ENCODE results near the gene LPO.

LPO gene

DNA sequence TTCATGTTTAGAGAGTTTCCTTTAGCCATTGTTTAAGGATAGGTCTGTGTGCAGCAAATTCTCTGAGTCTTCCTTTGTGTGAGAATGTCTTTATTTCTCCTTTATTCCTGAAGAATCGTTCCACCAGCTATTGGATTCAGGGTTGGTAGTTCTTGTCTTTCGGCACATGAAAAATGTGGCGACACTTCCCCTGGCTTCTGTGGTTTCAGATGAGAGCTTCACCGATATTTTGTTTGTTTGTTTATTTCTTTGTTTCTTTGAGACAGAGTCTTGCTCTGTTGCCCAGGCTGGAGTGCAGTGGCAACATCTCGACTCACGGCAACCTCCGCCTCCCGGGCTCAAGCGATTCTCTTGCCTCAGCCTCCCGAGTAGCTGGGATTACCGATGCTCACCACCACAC is 23.8 kb downstream of the LPO start:
- no peak for DNase-seq (ENCODE audit: low read depth)

DNA sequence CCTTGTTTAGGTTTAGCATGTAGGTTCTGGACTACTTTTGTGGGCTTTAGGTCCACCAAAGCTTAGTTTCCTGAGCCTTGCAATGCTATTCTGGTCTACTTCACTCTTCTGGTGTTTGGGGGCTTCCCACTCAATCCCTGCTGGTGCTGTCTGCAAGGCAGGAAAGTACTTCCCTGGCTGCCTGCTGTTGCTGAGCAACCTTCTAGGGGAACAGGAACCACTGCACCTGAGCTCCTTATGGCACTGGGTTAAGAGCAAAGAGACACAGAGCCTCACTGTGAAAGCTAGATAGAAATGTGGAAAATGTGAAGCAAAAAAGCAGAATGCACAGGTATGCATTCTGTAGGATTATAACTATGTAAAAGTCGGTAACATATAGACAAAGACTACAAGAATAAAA is 25.4 kb downstream of the LPO start:
- DNase-seq (ENCODE audit: low read depth): no peak

DNA sequence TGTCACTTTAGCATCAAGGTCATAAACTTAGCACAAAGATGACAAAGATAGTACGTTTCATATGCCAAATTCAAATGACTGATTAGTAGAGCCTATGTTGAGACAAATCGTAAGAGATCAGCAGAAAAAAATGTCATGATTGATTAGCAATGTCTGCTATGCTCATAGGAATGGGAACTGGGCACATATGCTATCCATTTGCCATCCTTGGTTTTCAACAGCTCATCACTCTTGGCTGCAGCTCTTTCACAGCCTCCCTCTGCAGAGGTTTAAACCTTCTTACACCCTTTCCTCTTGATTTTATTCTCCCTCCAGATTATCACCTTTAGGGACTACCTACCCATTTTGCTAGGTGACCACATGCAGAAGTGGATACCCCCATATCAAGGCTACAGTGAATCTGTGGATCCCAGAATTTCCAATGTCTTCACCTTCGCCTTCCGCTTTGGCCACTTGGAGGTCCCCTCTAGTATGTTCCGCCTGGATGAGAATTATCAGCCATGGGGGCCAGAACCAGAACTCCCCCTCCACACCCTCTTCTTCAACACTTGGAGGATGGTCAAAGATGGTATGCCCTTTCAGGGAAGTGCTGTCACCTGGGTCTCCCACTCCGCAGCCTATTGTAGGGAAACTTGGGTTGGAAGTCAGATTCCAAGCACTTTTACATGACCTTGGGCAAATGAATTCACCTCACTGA is 26.2 kb downstream of the LPO start:
- DNase-seq (ENCODE audit: low read depth): no peak

DNA sequence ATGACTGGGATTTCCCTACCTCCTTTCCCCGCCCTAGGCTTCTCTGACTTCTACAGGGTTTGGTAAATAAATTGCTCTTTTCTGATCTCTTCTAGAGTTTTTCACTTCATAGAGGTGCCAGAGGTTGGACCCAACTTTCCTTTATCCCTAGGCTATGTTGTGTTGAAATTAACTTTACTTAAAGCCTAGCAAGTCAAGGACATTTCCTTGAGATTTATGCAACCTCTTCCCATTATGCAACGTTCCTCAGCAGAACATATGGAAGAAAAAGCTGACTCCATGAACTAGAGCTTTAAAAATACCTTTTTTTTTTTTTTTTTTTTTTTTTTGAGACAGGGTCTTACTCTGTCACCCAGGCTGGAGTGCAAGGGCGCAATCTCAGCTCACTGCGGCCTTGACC is 26.9 kb downstream of the LPO start:
- DNase-seq (ENCODE audit: low read depth): no peak

DNA sequence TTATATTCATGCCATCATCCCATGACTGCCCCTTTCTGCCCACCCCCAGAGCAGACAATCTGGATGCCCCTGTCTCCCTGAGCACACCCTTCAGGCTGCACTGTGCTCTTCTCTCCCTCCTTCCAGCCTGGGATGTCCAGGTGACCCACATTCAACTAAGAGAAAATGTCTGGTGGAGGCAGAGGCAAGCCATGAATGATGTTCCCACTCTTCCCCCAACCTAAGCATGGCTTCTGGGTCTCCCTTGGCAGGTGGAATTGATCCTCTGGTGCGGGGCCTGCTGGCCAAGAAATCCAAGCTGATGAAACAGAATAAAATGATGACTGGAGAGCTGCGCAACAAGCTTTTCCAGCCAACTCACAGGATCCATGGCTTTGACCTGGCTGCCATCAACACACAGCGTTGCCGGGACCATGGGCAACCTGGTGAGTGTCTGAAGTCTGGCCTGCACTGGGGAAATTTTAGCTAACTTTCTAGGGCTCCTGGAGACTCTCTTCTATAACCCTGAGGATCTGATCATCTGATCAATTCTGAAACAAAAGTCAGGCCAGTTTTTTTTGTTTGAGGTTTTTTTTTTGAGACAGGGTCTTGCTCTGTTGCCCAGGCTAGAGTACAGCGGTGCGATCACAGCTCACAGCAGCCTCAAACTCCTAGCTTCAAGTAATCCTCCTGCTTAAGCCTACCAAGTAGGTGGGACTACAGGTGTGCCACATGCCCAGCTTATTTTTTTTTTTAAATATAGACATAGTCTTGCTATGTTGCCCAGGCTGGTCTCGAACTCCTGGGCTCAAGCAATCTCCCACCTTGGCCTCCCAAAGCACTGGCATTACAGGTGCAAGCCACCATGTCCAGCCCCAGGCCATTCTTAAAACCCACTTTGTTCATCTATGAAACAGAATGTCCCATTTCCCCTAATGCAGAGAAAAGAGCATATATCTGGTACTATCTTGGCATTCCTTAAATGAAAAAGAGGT is 27.8 kb downstream of the LPO start:
- no peak for DNase-seq (ENCODE audit: low read depth)

DNA sequence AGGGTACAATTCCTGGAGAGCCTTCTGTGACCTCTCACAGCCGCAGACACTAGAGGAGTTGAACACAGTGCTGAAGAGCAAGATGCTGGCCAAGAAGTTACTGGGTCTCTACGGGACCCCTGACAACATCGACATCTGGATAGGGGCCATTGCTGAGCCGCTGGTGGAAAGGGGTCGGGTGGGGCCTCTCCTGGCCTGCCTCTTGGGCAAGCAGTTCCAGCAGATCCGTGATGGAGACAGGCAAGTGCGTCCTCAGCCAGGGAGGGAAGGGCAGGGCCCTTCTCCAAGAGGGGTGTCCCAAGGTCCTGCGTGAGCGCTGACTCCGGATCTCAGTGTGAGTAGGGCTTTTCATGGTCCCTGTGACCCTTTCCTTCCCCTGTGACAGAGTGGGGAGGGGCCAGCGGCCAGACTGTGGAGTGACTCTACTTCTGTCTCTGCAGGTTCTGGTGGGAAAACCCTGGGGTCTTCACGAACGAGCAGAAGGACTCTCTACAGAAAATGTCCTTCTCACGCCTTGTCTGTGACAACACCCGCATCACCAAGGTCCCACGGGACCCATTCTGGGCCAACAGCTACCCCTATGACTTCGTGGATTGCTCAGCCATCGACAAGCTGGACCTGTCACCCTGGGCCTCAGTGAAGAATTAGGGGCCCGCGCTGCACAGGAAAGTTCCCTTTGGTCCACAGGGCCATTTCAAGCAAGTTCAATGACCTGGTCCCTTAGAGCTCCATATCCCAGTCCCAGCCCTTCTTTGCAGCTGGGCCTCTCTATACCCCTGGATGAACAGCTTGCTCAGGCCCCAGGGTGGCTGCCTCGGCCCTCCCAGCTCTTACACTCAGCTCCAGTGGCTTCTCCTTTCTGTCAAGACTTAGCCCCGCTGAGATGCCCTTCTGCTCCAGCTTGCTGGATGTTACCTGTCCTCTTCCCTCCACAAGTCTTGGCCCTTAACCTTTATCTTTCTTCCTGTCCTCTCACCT is 29.3 kb downstream of the LPO start:
- DNase-seq (ENCODE audit: low read depth): no peak

DNA sequence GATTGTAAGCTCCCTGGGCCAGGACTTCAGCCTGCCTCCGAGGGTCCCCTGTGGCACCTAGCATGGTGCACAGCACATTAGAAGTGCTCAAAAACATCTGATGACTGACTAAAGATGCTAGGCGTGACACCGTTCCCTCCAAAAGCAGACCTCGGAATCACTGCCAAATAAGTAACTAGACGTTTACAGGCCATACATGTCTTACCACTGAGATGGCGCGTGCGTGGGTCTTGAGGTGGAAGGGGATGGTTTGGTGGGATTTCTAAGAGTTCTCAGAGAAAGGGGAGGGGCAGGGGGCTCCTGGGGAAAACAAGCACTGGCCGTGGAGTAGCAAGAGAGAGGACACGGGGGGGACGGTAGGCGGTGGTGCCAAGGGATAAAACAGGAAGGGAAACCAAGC is 29.9 kb downstream of the LPO start:
- no peak for DNase-seq (ENCODE audit: low read depth)

DNA sequence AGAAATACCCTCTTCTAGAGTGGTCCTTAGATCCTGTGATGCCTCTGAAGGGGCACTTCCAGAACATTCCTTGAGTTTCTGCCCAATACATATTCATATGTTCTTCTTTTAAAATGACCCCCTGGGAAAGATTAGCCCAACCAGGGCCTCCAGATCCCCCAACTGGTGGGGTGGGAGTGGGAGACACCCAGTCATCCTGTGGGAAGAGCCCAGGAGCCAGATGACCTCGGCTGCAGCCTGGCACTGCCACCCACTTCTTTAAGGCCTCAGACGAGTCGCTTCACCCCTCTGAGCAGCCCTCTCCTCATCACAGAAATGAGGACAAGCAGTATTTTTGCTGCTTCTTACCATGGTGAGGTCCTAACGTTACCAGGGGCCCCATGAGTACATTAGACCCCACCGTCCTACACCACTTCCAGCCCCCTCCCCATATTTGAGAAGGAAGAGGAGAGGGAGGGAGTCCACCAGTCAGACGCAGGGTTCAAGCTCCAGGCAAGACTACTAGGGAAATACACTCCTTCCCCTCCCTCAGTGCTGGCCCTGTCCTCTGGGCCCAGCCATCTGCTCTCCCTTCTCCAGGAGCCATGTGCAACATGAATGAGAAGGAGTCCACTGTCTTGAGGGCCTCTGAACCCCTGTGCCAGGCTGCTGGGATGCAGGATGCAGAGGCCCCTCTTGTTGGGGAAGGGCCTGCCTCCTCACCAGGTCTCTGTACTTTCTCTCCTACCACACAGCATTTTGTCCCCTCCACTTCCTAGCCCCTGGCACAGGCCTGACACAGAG is 30.6 kb downstream of the LPO start:
- DNase-seq (ENCODE audit: low read depth): no peak

DNA sequence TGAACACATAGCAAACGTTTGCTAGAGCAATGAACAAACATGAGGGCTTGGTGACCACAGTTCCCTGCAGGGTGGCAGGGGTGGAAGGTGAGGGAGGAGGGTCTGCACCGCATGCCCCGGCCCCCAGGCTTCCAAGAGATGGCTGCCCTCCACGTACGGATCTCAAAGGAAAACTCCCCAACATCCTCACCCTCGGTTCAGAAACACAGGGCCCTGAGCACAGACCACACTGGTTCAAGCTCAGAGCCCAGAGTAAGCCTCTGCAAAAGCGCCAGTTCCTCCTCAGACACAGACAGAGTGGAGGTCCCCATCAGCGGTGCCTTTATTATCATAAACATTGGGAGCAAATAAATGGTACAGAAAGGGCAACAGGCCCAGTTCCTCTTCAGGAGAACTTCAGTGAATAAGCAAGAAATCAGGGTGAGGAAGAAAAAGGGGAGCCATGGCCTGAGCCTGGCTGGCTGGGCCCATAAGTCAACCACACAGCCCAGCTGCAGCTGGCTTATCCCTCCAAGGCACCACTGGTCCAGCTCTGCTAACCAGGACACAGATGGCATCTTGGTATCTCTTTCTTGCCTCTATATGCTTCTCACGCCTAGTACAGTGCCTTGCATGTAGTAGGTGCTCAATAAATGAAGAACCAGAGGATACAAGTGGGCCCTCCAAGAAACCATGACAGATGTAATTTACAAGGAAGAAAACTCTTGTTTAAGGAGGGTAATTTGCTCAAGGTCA is 31.3 kb downstream of the LPO start:
- DNase-seq (ENCODE audit: low read depth): no peak

DNA sequence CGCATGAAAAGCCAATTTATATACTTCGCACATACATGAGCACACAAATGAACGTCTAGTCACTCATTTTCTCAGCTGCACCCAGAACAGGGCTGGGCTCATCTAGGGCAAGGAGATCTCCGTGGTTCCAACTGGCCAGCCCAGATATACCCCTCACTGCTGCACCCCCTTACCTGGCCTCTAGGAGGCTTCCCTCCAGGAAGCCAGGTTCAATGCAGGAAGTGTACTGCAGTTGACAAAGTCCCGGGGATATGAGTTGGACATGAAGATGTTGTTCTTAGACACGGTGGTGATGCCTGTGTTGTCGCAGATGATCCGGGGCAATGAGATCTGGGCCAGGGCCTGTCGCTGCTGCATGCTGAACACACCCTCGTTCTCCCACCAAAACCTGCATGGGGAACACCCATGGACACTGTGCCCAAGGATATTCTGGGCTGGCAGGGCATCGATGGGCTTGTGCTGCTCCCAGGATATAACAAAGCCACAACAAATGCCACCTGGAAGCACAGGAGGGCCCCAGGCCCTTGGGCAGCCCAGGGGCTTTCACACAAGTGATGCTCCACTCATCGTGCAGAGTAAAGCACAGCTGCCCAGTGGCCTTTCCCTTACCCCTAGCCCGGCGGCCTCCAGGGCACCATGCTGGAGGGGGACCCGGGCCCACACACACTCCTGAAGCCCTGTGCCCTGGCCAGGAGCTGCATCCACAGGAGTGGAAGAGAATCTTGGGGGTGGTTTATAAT is 32.3 kb downstream of the LPO start:
- DNase-seq (ENCODE audit: low read depth): no peak

DNA sequence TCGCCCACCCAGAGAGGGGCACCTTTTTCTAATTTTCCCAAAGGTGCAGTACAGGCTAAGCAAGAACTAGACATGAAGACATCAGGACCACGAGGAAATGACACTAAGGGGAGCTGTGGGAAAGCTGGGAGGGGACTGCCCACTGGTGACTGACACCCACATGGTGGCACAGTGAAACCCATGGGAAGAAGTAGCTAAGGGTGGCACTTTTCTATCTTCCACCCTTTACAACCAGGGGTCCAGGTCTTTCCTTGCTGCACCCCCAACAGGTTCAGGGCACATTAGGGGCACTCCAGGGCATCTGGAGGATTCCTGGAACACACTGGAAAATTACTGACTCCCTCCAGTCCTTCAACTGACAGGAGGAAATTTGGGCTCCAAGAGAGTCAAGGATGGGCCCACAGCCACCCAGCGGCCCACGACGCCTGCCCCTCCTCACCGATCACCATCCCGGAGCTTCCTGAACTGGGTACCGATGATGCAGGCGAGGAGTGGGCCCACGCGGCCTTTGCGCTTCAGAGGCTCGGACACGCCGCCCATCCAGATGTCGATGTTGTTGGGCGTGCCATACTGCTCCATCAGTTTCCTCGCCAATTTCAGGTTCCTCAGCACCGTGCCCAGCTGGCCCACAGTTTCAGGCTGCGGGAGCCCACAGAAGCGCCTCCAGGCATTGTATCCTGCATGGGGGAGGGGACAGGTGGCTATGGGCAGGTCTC is 33.0 kb downstream of the LPO start:
- DNase-seq (ENCODE audit: low read depth): no peak

DNA sequence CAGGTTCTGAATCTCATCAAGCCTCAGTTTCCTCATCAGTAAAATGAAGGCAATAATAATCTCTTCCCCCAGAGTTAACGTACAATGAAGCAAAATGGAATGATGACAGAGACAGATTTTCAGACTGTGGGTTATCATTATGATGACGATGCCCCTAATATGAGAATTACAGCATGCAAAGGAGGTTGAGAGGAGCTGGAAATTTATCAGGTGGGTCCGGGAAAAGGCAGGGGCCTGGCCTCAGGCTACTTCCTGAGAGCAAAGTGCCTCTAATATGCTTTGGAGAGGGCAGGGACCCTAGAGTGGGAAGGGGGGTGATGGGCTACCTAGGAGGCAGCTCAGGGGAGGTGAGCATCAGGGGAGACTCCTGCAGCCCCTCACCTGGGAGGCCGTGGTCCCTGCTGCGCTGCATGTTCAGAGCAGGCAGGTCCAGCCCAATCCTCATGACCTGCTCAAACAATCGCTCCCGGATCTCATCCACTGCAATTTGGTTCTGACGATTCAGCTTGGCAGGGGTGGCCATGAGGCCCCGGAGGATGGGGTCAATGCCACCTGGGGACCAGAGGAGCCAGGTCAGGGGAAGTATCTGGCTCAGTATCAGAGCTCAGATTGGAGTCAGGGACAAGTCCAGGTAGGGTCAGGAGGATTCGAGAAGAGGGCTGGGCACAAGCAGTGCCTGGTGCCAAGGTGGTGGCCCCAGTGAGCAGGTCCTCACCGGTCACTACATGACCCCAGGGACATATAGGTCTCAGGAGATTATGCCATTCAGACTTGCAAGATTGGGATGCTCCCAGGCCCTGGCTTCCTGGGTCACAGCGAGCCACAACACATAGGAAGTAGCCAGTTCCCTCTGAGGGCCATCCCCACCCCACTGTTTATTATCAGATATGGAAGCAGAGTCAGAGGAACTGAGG is 34.2 kb downstream of the LPO start:
- no peak for DNase-seq (ENCODE audit: low read depth)

DNA sequence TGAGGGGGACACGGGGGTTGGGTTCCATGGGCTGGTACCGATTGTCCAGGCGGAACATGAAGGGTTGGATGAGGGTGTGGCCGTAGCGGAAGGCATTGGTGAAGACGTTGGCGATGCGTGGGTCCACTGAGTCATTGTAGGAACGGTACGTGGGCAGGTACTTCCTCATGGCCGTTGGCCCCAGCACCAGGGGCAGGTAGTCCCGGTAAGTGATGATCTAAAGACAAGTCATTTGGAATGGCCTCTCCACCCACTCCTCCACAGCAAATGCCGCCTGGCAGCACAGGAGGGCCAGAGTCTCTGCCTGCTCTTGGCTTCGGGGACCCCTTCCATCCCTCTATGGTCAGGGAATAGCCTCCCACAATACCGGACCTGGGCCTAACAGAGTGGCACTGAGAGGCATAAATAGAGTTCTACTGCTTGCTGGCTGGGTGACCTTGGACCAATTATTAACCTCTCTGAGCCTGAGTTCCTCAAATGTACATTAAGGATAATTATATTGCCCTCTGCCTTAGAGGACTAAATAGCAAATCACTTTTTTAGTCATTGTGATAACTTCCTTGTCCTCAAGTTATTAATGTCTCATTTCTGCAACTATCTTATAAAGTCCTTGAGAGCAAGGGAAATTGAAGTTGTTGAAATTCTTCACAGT is 35.2 kb downstream of the LPO start:
- DNase-seq (ENCODE audit: low read depth): no peak

DNA sequence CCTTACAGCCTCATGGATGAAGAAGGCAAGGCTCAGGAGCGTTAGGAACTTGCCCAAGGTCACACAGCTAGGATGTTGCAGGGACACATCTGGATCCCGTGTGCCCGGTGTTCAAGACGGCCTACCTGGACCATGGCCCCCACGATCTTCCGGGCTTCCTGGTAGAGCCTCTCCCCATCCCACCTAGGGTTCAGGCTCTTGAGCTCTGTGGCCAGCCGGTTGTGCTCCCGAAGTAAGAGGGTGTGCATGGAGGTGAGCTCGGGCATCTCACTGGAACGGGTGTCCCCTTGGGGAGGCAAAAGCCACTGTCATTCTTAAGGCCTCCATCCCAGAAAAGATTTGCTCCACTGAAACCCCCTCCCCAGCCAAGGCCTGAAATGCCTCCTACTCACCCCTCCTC is 37.0 kb downstream of the LPO start:
- DNase-seq (ENCODE audit: low read depth): no peak

DNA sequence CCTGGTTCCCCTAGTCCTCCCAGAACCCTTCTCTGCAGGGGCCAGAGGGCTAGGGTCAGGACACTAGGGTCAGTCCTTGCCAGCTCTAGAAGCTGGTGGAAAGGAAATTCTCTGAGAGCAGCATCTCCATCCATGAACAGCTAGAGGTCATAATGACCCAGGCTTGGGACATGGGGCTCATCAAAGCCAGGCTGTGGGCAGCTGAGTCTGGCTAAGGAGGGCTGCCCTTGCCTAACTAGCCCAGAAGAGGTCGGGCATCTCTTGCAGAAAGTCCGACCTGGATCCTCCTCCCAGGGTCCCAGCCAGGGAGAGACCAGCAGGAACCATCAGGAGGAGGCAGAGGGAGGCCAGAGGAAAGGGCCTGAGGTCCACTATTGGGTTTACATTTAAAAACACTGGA is 38.0 kb downstream of the LPO start:
- DNase-seq (ENCODE audit: low read depth): no peak

DNA sequence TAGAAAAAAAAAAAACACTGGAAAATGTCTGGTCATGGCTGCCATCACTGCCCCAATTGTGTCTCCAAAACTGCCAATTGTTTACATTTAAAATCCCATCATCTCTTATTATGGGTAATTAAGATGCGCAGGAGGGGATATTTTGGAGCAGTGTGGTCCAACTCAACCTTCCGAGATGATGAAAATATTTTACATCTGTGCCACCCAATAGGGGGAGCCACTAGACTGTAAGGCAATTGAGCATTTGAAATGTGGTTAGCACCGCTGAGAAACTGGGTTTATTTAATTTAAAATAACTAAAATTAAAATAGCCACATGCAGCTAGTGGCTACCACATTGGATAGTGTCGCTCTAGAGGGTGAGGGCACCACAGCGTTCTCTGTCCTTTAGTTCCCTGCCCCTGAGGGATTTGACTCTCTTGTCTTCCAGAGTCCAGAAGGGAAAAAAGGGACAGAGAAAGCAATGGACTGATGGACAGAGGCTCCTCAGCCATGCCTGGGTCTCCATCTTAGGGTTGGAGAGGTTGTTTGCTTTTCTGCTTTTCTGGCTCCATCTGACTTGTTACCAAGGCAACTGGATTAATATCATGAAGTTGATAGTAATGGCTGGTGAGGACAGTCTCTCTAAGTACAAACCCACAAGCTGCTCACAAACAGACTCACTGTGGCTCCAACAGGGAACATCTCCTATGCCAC is 38.9 kb downstream of the LPO start:
- DNase-seq (ENCODE audit: low read depth): no peak

Data from stimulated activated CD8-positive, alpha-beta memory T cell treated with anti-CD3 and anti-CD28 coated beads, Interleukin-12 subunit alpha, Interleukin-12 subunit beta, amount 100 ng/mL, for 4 hours (primary cell).